HG03060 (cell line): ENCODE data around the gene SOX3.

ENCODE experiments used
- ATAC-seq: cut with Tn5 transposase; IDR thresholded peaks from one replicate; pipeline ENCODE4 v1.9.1; 2021; ENCODE audit warnings: low read depth, moderate number of reproducible peaks; ENCODE audit not compliant: unreplicated experiment

The SOX3 gene

DNA sequence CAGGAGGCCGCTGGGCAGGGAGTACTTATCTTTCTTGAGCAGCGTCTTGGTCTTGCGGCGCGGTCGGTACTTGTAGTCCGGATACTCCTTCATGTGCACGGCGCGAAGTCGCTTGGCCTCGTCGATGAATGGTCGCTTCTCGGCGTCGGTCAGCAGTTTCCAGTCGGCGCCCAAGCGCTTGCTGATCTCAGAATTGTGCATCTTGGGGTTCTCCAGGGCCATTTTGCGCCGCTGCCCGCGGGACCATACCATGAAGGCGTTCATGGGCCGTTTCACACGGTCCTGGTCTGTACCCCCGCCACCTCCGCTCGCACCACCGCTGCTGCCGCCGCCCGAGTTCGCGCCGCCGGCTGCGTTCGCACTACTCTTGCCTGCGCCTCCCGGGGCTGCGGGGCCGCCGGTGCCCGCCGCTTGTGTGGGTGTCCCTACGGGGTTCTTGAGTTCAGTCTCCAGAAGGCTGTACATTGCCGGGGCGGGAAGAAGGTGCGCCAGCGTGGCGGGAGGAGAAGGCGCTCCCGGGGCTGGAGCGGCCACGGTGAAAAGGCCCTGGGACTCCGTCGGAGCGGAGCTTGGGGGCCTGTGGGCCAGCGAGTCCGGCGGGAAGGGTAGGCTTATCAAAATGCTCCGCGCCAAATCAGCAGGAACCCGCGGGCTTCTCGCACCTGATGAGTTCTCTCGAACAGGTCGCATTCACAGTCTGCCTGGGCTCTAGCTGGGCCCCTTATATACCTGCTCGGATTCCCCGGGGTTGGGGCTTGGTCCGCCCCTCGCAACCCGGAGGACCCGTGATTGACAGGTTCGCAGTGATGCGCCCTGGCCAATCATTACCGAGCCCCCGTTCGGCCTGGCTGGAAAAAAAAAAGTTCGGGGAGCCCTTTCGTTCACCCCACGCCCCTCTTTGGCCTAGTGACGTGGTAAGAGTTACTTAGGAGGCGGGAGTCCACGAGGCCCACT lies at the start of gene SOX3:
SOX3 (minus strand) TSS at position 699 of the 954 bp plus-strand sequence; CDS start at position 690, 9 bp downstream.
- no peak for ATAC-seq

GRCh38 chrX:140548985-140549384 lies 44.1 kb upstream of the SOX3 start:
- ATAC-seq, result no peak

GRCh38 chrX:140526171-140526570 lies 21.3 kb upstream of the SOX3 start:
- ATAC-seq, result no peak

DNA sequence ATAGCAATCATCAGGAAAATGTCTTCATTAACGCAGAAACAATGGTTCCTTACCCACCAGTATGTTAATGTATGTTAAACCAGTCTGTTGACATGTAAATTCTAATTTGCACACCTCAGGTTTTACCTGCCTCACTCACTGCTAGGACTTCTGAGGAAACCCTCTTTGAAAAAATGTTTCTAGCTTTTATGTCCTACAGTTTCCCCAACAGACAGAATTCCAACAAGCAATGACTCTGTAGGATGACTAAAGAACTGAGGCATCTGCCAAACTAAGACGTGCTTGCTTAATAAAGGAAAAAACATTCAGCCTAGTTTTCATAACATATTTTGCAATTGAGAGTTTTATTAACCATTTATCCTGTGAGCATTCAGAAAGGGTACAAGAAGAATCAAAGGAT lies 20.6 kb upstream of the SOX3 start:
- ATAC-seq, result no peak

GRCh38 chrX:140524556-140524955 lies 19.7 kb upstream of the SOX3 start:
- no peak for ATAC-seq

GRCh38 chrX:140521393-140521792 lies 16.5 kb upstream of the SOX3 start:
- no peak for ATAC-seq

DNA sequence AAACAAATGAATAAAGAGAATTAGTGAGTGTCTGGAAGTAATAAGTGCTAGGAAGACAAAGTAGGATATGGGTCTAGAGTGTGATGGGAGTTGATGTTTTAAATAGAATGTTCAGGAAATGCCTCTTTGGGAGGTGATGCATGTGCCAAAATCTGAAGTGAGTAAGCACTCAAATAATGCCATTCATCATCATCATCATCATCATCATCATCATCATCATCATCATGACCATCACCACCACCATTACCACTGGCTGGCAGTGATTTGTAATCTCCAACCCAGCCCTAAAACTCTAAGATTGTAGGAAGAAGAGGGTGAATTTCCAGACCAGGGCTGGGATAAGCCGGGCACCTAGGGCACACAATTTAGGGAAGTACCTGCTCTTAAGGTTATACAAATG lies 9.7 kb upstream of the SOX3 start:
- no peak for ATAC-seq

GRCh38 chrX:140510895-140511295 lies 6.0 kb upstream of the SOX3 start:
- ATAC-seq, result no peak

DNA sequence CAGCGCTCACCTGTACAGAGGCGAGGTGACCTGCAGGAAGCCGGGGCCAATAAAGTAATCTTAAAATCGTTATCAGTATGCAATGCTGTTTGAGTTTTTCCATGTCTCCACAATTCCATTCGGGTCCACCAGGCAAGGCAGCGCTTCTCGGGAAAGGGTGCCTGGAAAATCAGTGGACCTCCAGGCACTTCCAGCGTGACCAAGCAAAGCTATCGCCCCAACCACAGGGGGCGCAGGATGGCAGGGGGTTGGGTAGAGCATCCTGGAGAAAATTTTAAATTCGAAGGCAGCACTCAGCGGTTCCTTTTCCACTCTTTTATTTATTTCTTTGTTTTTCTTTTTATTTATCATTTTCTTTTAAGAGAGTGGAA lies 5.4 kb upstream of the SOX3 start:
- no peak for ATAC-seq

- ATAC-seq, result no peak
Measured at GRCh38 chrX:140509468-140510305, 4.8 kb upstream of the SOX3 start.

DNA sequence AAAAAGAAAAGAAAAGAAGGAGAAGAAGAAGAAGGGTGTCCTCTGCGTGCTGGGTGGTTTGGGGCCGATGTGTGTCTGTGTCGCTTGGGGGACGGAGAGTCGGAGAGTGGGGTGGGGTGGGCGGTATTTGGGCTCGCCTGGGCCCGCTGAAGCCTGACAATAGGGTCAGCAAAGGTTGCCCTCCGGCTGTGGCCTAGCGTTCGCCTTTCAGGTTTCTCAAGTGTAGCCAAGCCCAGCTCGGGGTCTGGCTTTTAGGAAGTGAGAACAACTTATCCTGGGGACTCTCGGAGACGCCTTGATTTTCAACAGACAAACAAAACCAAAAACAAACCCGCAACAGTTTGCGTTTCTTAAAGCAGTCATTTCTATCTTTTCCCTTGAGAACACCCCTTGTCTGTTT lies 4.1 kb upstream of the SOX3 start:
- no peak for ATAC-seq

- no peak for ATAC-seq
Measured at GRCh38 chrX:140507982-140508305, 3.1 kb upstream of the SOX3 start.

DNA sequence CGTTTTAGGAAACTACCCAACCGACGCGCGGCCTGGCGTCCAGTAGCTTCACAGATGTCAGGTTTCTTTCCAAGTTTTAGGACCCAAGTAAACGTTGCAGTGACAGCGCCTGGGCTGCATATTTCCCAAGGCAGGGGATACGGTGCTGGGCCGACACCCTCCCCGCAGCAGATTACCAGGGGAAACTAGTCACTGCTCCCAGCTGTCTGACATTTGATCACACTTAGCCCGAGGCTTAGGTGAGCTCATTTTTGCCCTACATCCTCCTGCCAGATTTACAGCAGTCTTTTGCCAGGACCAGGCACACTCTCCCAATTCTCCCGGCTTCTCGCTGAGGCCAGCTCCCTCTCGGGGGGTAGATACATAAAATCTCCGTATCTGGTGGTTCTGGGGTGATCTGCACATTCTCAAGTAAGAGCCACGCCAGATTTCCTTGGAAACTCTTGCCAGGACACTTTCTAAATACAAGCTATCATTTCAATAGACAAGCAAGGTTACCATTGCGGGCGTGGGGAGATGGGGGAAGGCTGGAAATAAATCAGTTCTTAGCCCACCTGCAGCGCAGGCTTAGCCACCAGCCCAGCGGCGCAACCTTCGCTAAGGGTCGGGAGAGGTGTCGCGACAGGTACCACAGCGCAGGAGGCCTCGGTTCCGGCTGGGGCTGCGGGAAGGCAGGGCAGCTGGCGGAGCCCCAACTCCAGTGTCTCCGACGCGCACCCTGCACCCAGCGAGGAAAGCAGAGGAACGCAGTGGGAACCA lies 2.5 kb upstream of the SOX3 start:
- ATAC-seq, result no peak

GRCh38 chrX:140505421-140506337 lies 810 bp upstream of the SOX3 start:
- no peak for ATAC-seq

GRCh38 chrX:140503714-140504351 lies 1.0 kb downstream of the SOX3 start:
- ATAC-seq, result no peak

GRCh38 chrX:140503238-140503601 lies 1.6 kb downstream of the SOX3 start:
- ATAC-seq, result no peak

GRCh38 chrX:140502491-140503237 lies 2.2 kb downstream of the SOX3 start:
- no peak for ATAC-seq

DNA sequence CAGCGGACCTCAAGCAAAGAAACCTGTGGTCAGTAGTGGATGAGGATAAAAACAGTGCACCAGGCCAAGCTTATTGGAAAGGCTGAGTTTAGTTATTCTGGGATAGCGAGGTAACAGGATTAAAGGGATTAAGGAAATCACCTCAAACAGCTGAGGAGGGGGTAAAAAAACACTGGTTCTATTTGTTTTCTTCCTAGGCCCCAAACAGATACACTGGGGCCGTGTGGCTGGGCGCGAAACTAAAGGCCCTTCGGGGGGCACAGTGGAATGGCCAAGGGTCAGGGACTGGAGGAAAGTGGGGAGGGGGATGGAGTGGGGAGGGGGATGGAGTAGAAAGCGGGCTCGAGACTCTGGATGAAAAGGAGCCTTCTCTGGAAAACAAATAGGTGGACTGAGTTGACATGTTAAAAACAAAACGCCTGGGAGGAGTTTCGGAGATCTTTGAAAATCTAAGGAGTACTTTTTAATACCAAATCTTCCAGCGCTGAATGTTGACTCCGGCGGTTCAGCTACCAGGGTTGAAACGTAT lies 2.9 kb downstream of the SOX3 start:
- ATAC-seq, result no peak

DNA sequence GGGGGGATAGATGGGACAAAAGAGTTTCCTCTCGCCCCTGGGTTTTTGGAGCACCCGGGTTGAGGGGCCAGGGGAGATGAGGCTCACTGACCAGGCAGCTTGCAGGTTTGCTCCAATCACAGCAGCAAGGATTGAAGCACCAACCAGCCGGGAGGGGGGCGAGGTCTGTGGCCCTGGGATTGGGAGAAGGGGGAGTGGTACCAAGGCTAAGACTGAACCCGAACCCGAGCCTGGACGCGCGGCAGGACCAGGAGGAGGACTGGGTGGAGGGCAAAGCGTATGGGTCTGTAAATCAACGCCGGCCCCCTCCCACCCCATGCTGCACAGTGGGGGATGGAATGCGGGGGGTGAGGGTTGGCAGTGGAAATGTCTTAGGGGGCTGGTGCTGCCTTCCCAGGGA lies 3.5 kb downstream of the SOX3 start:
- ATAC-seq, result no peak
